Mesenchymal stem cell (in vitro differentiated cells and primary cell): ENCODE data around the gene C5orf22.
A peak's percentile ranks its signal among the peaks of the same experiment; 100 is the strongest.

Experiments used
- DNase-seq: peaks from one replicate; pipeline ENCODE4 v3.0.0-alpha.2; 2013
- H2AFZ ChIP-seq: one replicate; pipeline ENCODE4 v1.6.1; 2013; ENCODE audit warnings: low read depth, mild to moderate bottlenecking, control low read depth, inconsistent platforms, low read length, moderate library complexity
- H2AK5ac ChIP-seq: 2 replicates; pipeline ENCODE4 v1.6.1; 2013; ENCODE audit warnings: low read length, moderate library complexity, mild to moderate bottlenecking, inconsistent platforms; ENCODE audit not compliant: severe bottlenecking
- H2BK120ac ChIP-seq: one replicate; pipeline ENCODE4 v1.6.1; 2013; ENCODE audit warnings: low read depth, mild to moderate bottlenecking, inconsistent platforms, low read length, moderate library complexity
- H2BK12ac ChIP-seq, 2 experiments: one replicate each; pipeline ENCODE4 v1.6.1; 2013; ENCODE audit warnings: inconsistent platforms in 2 of 2, low read length in 2 of 2, mild to moderate bottlenecking in 2 of 2, moderate library complexity in 2 of 2, control low read depth in 1 of 2
- H2BK15ac ChIP-seq: one replicate; pipeline ENCODE4 v1.6.1; 2013; ENCODE audit warnings: mild to moderate bottlenecking, low read depth, inconsistent platforms; ENCODE audit not compliant: poor library complexity, severe bottlenecking
- H2BK5ac ChIP-seq: 2 replicates; pipeline ENCODE4 v1.6.1; 2013; ENCODE audit warnings: low read depth, mild to moderate bottlenecking, low read length, control low read depth, inconsistent platforms; ENCODE audit not compliant: poor library complexity, severe bottlenecking
- H3K14ac ChIP-seq, 2 experiments: one replicate each; pipeline ENCODE4 v1.6.1; 2013; ENCODE audit warnings: inconsistent platforms in 2 of 2, low read length in 2 of 2, control low read depth in 1 of 2, mild to moderate bottlenecking in 1 of 2, moderate library complexity in 1 of 2
- H3K18ac ChIP-seq, 2 experiments: one replicate each; pipeline ENCODE4 v1.6.1; 2013; ENCODE audit warnings: inconsistent platforms in 2 of 2, low read length in 2 of 2, control low read depth in 1 of 2, low read depth in 1 of 2, mild to moderate bottlenecking in 1 of 2
- H3K23ac ChIP-seq, 2 experiments: one replicate each; pipeline ENCODE4 v1.6.1; 2013; ENCODE audit warnings: inconsistent platforms in 2 of 2, low read length in 2 of 2, mild to moderate bottlenecking in 2 of 2, moderate library complexity in 2 of 2, control low read depth in 1 of 2
- H3K27ac ChIP-seq: 2 replicates; pipeline ENCODE4 v1.5.1; 2013; ENCODE audit warnings: mild to moderate bottlenecking, moderate library complexity, low read length, control low read depth, inconsistent platforms; ENCODE audit not compliant: poor library complexity, severe bottlenecking
- H3K27me3 ChIP-seq, 2 experiments: 2 replicates each; pipeline versions ENCODE4 v1.6.1 to v1.7.0; 2013; ENCODE audit warnings: low read length in 2 of 2, mild to moderate bottlenecking in 2 of 2, moderate library complexity in 2 of 2, control low read depth in 1 of 2, inconsistent platforms in 1 of 2; ENCODE audit not compliant: control insufficient read depth in 1 of 2, insufficient read depth in 1 of 2
- H3K36me3 ChIP-seq, 2 experiments: 2 replicates each; pipeline versions ENCODE4 v1.6.1 to v1.7.0; 2013; ENCODE audit warnings: low read length in 2 of 2, control low read depth in 1 of 2, inconsistent platforms in 1 of 2, low read depth in 1 of 2, mild to moderate bottlenecking in 1 of 2; ENCODE audit not compliant: insufficient read depth in 2 of 2, control insufficient read depth in 1 of 2
- H3K4ac ChIP-seq, 2 experiments: one replicate each; pipeline ENCODE4 v1.6.1; 2013; ENCODE audit warnings: inconsistent platforms in 2 of 2, low read length in 2 of 2, mild to moderate bottlenecking in 2 of 2, moderate library complexity in 2 of 2, control low read depth in 1 of 2, low read depth in 1 of 2
- H3K4me1 ChIP-seq: 2 replicates; pipeline ENCODE4 v1.6.1; 2013; ENCODE audit warnings: low read depth, low read length, control low read depth; ENCODE audit not compliant: control insufficient read depth, insufficient read depth
- H3K4me2 ChIP-seq: 2 replicates; pipeline ENCODE4 v1.6.1; 2013; ENCODE audit warnings: low read length, mild to moderate bottlenecking, inconsistent platforms; ENCODE audit not compliant: poor library complexity, severe bottlenecking
- H3K4me3 ChIP-seq, 2 experiments: 2 replicates each; pipeline versions ENCODE4 v1.5.1 to v1.7.0; 2013; ENCODE audit warnings: low read length in 2 of 2, mild to moderate bottlenecking in 2 of 2, control low read depth in 1 of 2, low read depth in 1 of 2; ENCODE audit not compliant: insufficient read depth in 1 of 2
- H3K79me1 ChIP-seq: replicated peaks from 2 replicates; pipeline ENCODE4 v1.6.1; 2013; ENCODE audit warnings: mild to moderate bottlenecking, control low read depth, low read length, inconsistent platforms; ENCODE audit not compliant: poor library complexity, severe bottlenecking
- H3K9ac ChIP-seq: 2 replicates; pipeline ENCODE4 v1.7.0; 2013; ENCODE audit warnings: mild to moderate bottlenecking, low read length, moderate library complexity
- H3K9me3 ChIP-seq: 2 replicates; pipeline ENCODE4 v1.7.0; 2013; ENCODE audit warnings: mild to moderate bottlenecking, low read length; ENCODE audit not compliant: control insufficient read depth
- H4K8ac ChIP-seq: one replicate; pipeline ENCODE4 v1.6.1; 2013; ENCODE audit warnings: inconsistent platforms, mild to moderate bottlenecking, low read length, moderate library complexity
- H4K91ac ChIP-seq: one replicate; pipeline ENCODE4 v1.6.1; 2013; ENCODE audit warnings: mild to moderate bottlenecking, low read length, inconsistent platforms
- WGBS: methylation state at CpG from one replicate; pipeline ENCODE4 v1.1.7; 2013; ENCODE audit warnings: mixed read lengths; 5-methylcytosine and 5-hydroxymethylcytosine counted together

Gene C5orf22

GRCh38 chr5:31574772-31575171 is 42.7 kb downstream of the C5orf22 start:
- Histone ChIP-seq H3K18ac (no peak overlapping the region), H3K23ac (no peak overlapping the region), H3K9ac (no peak overlapping the region), H3K27ac (no peak overlapping the region), H3K79me1 (no peaks in the 10 kb centered on the region), H3K27me3 (peaks cover 7% of the 10 kb centered on the region in 2 experiments), H2BK15ac (no peak overlapping the region), H2BK5ac (no peak overlapping the region), H4K91ac (no peak overlapping the region), H2BK12ac (no peak overlapping the region), H3K9me3 (no peaks in the 10 kb centered on the region), H4K8ac (no peak overlapping the region), H3K4me3 (no peak overlapping the region), H2AK5ac (no peak overlapping the region), H3K4ac (no peak overlapping the region), H3K4me1 (no peaks in the 10 kb centered on the region), H2AFZ (no peak overlapping the region), H2BK120ac (no peak overlapping the region), H3K14ac (no peak overlapping the region), H3K4me2 (no peak overlapping the region), H3K36me3 (no peaks in the 10 kb centered on the region)
- 89% methylated on average over 3 of the region's 4 CpGs for WGBS
- no peak for DNase-seq

- H2BK120ac ChIP-seq: no peak overlapping the region
- no peak overlapping the region for H3K14ac ChIP-seq
- H3K4ac ChIP-seq: no peak overlapping the region
- H3K4me1 ChIP-seq: no peaks in the 10 kb centered on the region
- no peak overlapping the region for H2BK15ac ChIP-seq
- no peak overlapping the region for H4K8ac ChIP-seq
- no peak overlapping the region for H3K4me3 ChIP-seq
- H4K91ac ChIP-seq: no peak overlapping the region
- no peaks in the 10 kb centered on the region for H3K79me1 ChIP-seq
- WGBS: 91% methylated on average over 3 of the region's 3 CpGs
- no peaks in the 10 kb centered on the region for H3K36me3 ChIP-seq
- no peak overlapping the region for H3K4me2 ChIP-seq
- no peak for DNase-seq
- no peak overlapping the region for H3K23ac ChIP-seq
- H3K18ac ChIP-seq: no peak overlapping the region
- no peak overlapping the region for H2BK5ac ChIP-seq
- peaks cover 15 to 18% of the 10 kb centered on the region in 2 experiments for H3K27me3 ChIP-seq
- no peak overlapping the region for H3K9ac ChIP-seq
- H3K9me3 ChIP-seq: no peaks in the 10 kb centered on the region
- no peak overlapping the region for H2AFZ ChIP-seq
- H3K27ac ChIP-seq: no peak overlapping the region
- H2AK5ac ChIP-seq: no peak overlapping the region
- H2BK12ac ChIP-seq: no peak overlapping the region
Measured at GRCh38 chr5:31577438-31577837, 45.3 kb downstream of the C5orf22 start.

- no peak overlapping the region for H2AK5ac ChIP-seq
- H3K79me1 ChIP-seq: no peaks in the 10 kb centered on the region
- no peak overlapping the region for H4K8ac ChIP-seq
- H3K14ac ChIP-seq: no peak overlapping the region
- no peak overlapping the region for H4K91ac ChIP-seq
- H2BK120ac ChIP-seq: no peak overlapping the region
- no peak overlapping the region for H3K4me2 ChIP-seq
- H3K9ac ChIP-seq: no peak overlapping the region
- H3K36me3 ChIP-seq: no peaks in the 10 kb centered on the region
- H3K27ac ChIP-seq: no peak overlapping the region
- H3K9me3 ChIP-seq: no peaks in the 10 kb centered on the region
- DNase-seq: no peak
- H3K27me3 ChIP-seq: peaks cover 12 to 28% of the 10 kb centered on the region in 2 experiments
- no peaks in the 10 kb centered on the region for H3K4me1 ChIP-seq
- no peak overlapping the region for H3K23ac ChIP-seq
- no peak overlapping the region for H2BK12ac ChIP-seq
- H2AFZ ChIP-seq: no peak overlapping the region
- no peak overlapping the region for H2BK15ac ChIP-seq
- no peak overlapping the region for H2BK5ac ChIP-seq
- WGBS: 82% methylated on average over 2 of the region's 2 CpGs
- H3K18ac ChIP-seq: no peak overlapping the region
- H3K4ac ChIP-seq: no peak overlapping the region
- no peak overlapping the region for H3K4me3 ChIP-seq
Measured at GRCh38 chr5:31579558-31579957, 47.5 kb downstream of the C5orf22 start.

- Histone ChIP-seq H2BK15ac (no peak overlapping the region), H2AFZ (no peak overlapping the region), H3K23ac (no peak overlapping the region), H3K9me3 (peaks cover 5% of the 10 kb centered on the region), H2BK120ac (no peak overlapping the region), H2BK12ac (no peak overlapping the region), H3K18ac (no peak overlapping the region), H3K27me3 (peaks cover 12 to 28% of the 10 kb centered on the region in 2 experiments), H3K27ac (no peak overlapping the region), H4K91ac (no peak overlapping the region), H3K14ac (no peak overlapping the region), H2BK5ac (no peak overlapping the region), H3K9ac (no peak overlapping the region), H2AK5ac (no peak overlapping the region), H3K4me2 (no peak overlapping the region), H3K4me1 (no peaks in the 10 kb centered on the region), H4K8ac (no peak overlapping the region), H3K36me3 (no peaks in the 10 kb centered on the region), H3K4ac (no peak overlapping the region), H3K4me3 (no peak overlapping the region), H3K79me1 (no peaks in the 10 kb centered on the region)
- peak; percentile 47 for DNase-seq
- no CpG with 5 or more reads among the region's 3 CpGs for WGBS
Measured at GRCh38 chr5:31581498-31582099, 49.5 kb downstream of the C5orf22 start.
